ENCODE data around the gene CYP46A1.

The CYP46A1 gene

GRCh38 chr14:99752486-99753121, 68.5 kb downstream of the CYP46A1 start:
- TF ChIP-seq ZBTB7A (IDR thresholded peaks at IDR 0.05; ENCODE audit: low read depth) (0 out of 2 replicates have a peak, but pooled peaks have one; percentile 36), EP300 (IDR thresholded peaks at IDR 0.05; ENCODE audit: borderline replicate concordance) (no peak)

GRCh38 chr14:99753225-99754140, 69.4 kb downstream of the CYP46A1 start:
- TF ChIP-seq TAF1 (IDR thresholded peaks at IDR 0.05; ENCODE audit: low read depth) = no peak
- TF ChIP-seq REST (IDR thresholded peaks at IDR 0.05; ENCODE audit: low read depth) = no peak

DNA sequence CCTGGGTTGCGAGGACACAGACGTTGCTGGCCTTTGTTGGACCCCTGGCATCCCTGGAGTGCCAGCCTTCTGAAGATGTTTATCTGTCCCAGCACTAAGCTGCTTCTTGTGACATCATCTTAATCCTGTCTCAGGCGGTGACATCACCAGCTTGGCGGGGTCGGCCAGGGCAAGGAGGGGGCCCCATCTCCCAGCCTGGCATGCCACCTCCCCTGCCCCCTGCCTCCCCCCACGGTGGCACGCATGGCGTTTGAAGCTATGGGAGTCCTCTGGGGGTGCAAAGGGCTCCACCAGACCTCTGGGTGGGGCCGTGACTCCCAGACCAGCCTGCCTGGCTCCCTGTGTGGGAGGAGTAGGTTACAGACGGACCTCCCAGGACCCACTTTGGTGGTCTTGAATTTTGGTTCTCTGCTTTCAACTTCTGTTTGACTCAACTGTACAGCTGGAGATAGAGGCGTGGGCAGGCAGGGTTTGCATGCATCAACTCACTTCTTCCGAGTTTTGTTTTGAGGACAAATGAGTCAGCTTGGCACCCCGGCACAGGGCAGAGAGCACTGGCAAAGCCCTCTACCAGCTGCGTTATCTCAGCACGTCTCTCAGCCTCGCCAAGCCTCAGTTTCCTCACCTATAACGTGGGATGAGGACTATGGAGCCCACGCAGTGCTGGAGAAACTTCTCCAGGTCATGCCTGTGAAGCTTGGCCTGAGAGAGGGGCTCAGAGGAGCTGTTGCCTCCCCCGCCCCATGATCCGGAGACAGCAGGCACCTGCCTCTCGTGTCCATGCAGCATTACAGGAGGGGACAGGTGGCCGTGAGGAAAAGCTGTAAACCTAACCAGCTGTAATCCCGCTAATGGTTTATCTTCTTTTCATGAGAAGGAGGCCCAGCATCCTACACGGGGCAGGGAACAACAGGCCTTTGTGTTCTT, 70.3 kb downstream of the CYP46A1 start:
- no peak for TF ChIP-seq RAD21 (IDR thresholded peaks at IDR 0.05; ENCODE audit: low read depth)
- no peak for TF ChIP-seq REST (IDR thresholded peaks at IDR 0.05; ENCODE audit: low read depth)
- TF ChIP-seq MAX (IDR thresholded peaks at IDR 0.05) = no peak
- no peak for TF ChIP-seq TEAD4 (IDR thresholded peaks at IDR 0.05)
- TF ChIP-seq EP300 (IDR thresholded peaks at IDR 0.05; ENCODE audit: borderline replicate concordance) = no peak; the same call in 1 of the 2 replicates
- TF ChIP-seq CEBPB (IDR thresholded peaks at IDR 0.05) = no peak
- TF ChIP-seq YY1 (IDR thresholded peaks at IDR 0.05; ENCODE audit: low read depth) = no peak
- TF ChIP-seq, protein P1, sequence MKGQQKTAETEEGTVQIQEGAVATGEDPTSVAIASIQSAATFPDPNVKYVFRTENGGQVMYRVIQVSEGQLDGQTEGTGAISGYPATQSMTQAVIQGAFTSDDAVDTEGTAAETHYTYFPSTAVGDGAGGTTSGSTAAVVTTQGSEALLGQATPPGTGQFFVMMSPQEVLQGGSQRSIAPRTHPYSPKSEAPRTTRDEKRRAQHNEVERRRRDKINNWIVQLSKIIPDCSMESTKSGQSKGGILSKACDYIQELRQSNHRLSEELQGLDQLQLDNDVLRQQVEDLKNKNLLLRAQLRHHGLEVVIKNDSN (IDR thresholded peaks at IDR 0.05) = no peak
- no peak for TF ChIP-seq TCF12 (IDR thresholded peaks at IDR 0.05; ENCODE audit: low read depth)
- no peak for TF ChIP-seq FOXM1 (IDR thresholded peaks at IDR 0.05; ENCODE audit: borderline replicate concordance, low read depth)
- TF ChIP-seq ZBTB7A (IDR thresholded peaks at IDR 0.05; ENCODE audit: low read depth) = no peak
- TF ChIP-seq TAF1 (IDR thresholded peaks at IDR 0.05; ENCODE audit: low read depth) = no peak

DNA sequence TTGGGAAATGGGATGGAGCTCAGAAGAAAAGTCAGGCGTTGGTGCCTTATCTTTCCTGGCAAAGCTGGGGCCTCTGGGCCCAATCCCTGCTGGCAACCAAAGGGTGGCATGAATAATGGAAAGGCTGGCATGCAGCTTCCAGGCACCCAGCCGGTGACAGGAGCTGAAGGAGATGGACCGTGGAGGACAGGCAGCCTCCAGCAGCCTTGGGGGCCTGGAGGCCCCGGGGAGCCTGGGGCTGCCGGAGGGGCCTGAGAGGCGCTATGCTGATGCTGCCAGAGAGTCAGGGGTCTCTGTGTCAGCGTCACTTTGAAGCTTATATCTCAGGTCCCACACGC, 70.9 kb downstream of the CYP46A1 start:
- TF ChIP-seq ZBTB7A (IDR thresholded peaks at IDR 0.05; ENCODE audit: low read depth) = no peak

DNA sequence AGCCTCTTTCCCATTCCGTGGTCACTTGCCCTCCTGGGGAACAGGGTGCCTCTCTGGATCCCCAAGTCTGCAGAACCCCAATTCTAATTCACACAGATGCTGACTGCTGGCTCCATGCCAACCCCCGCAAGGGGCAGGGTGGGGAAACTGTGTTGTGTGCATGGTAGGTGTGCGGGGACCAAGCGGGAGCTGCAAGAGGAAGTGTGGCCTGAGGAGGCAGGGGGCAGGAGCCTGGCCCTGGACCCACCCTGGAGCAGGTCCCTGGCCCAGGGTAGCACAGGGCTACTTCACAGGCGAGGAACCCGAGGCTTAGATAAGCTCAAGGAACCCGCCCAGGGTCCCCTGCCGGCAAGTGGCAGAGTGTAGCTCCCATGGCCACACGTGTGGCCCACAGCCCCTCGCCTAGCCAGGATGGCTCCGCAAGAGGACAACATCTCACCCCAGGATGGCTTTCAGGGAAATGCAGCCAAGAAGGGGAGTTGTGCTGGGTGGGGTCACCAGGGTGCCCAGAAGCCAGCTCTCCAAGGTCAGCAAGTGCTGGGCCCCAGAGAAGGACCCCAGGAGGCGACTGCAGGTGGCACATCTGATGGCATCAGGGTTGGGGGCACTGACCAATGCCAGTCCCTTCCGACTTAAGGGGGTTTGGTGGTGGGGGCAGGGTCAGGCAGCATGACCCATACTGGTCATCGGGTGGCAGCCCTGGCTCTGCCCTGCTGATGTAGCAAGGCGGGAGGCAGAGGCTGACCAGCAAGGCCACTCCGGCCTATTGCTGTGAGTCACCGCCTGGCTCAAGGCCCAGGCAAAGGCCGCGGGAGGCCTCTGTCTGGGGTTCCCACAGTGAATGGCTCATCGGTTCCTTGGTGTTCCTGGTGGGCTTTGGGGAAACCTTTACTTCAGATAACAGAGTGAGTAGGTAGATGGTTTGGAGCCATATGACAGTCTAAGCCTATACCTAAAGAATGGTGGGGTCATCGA, 71.8 kb downstream of the CYP46A1 start:
- TF ChIP-seq TAF1 (IDR thresholded peaks at IDR 0.05; ENCODE audit: low read depth) (no peak), TCF12 (IDR thresholded peaks at IDR 0.05; ENCODE audit: low read depth) (peak; percentile 50; the same call in 1 of the 2 replicates), YY1 (IDR thresholded peaks at IDR 0.05; ENCODE audit: low read depth) (no peak), EP300 (IDR thresholded peaks at IDR 0.05; ENCODE audit: borderline replicate concordance) (peak; percentile 38; the same call in 1 of the 2 replicates), ZBTB7A (IDR thresholded peaks at IDR 0.05; ENCODE audit: low read depth) (peak; percentile 77), MAX (IDR thresholded peaks at IDR 0.05) (peak; percentile 38; the same call in 1 of the 2 replicates), NFIC (IDR thresholded peaks at IDR 0.05) (peak; percentile 94)
